NK-92 treated with Interleukin-12 subunit alpha and Interleukin-12 subunit beta, amount 100 ng/mL, for 24 hours (cell line): ENCODE results near the gene OSBPL5.

Experiments used
- DNase-seq: peaks from one replicate; lab custom pipeline; 2025; lab: John Stamatoyannopoulos, UW

OSBPL5 gene

DNA sequence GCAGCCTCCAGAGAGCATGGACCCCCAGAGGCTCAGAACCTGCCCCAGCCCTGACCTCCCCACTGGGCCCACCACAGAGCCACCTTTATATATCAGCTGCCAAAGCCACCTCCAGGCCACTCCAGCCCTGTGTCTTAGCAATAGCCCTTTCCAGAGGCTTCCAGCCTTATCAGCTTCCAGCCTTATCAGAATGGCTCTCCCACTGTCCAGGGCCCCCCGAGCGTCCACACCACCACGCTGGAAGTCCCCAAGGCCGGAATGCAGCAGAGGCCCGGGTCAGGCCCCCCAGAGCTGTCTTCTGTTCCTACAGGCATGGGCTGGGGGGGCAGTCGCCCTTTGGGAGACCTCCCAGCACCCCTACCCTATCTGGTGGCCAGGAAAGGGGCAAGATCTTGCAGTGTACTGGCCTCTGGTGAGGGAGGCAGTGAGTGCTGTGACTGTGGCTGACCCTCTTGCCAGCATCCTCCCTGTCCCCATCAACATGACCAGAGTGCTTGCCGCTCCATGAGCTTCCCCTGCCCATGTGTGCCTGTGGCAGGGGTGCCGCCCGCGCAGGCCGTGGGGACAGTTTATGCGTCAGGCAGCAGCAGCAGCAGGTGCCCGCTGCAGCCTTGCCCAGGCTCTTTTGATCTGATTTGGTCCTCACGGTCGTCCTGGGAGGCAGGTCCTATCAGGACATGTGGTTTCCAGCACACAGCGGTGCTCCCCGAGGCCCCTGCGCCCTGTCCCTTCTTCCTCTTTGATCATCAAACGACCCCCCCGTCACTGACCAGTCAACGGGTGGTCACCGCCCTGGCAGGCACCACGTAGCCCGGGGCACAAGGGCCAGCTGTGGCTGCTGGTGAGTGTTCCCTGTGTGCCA, 15.9 kb downstream of the OSBPL5 start:
- no peak for DNase-seq

DNA sequence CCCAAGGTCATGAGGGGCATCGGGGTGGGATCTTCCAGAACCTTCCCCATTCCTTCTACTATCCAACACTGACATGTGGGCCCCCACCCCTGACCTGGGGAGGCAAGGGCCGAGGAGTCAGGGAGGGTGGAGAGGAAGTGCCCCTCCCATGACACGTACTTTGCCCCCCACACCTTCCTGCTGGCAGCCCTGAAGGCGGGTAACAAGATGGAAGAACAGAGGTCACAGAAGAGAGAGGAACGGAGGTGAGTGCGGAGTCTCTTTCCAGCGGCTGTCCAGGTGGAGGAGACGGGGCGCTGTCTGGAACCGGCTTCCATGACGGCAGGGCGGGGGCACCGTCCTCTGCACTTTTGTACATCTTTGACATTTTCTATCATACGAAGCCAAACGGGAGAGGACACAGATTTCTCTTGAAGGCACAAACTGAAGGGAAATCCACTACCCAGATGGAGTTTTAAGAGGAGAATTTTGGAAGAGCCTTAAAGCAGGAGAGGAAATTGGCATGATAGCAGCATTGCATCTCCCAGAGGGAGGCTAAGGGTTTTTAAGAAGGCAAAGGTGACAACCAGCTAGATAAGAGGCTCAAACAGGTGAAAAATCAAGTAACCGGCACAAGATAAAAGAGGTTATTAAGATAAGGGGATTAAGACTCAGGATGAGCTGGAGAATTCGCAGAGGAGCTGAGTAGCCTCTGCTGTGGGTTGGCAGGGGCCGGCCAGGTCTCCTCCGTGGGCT, 16.7 kb downstream of the OSBPL5 start:
- DNase-seq: no peak

DNA sequence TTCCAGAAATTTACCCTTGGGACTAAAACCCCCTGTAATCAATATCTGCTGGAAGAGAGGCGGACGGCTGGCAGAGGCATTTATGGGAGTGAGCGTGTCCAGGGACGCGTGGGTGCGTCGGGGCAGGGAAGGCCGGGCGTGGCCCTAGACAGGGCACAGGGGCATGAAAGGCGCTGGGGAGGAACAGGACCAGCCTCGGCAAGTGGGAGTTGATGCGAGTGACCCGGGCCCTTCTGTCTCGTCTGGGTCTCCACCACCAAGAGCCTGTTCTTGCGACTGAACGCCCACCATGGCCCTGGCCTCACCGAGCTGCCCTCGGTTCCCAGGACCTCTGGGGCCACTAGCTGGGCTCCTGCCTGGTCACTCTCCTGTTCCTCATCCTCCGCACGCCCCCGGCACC, 17.5 kb downstream of the OSBPL5 start:
- no peak for DNase-seq

DNA sequence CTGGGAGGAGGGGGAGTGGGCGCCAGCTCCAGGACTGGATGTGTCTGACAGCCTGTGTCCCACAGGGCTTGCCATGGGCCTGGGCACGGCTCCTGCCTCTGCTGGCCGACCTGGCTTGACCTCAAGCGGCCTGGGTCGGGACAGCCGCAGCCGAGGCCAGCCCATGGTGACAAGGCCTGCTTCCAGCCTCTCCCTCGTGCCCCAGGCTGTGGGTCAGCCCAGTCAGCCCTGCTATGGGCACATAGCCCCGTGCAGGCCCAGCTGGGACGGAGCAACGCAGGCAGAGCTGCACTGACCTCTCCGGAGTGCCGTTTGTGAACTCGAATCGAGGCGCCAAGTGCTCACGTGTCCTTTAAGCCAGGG, 17.9 kb downstream of the OSBPL5 start:
- DNase-seq: no peak

DNA sequence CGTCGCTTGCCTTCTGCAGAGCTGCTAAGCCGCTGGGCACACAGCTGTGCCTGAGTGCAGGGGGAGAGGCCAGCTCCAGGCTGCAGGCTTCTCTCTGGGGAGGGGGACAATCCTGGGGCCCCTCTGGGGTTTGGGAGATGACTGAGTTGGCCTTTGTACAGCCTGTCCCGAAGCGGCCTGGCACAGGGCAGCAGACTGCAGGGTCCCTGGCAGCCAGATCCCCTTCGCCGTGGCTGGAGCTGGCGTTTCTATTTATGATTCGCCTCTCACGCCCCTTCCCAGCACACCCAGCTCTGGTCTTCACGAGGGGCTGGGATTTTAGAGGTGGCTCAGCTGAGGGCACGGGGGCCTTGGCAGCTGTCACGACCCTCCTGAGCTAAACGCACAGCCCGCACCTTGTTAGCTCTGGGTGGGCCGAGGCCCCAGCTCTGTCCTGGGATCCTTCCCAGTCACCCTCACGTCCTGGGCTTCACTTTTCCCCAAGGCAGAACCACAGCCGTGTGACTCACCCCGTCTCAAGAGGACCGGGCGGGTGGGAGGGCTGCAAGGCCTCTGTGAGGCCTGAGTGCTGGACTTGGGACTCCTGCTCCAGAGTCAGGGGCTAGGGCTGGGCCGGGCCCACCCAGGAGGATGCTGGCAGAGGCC, 18.4 kb downstream of the OSBPL5 start:
- no peak for DNase-seq

DNA sequence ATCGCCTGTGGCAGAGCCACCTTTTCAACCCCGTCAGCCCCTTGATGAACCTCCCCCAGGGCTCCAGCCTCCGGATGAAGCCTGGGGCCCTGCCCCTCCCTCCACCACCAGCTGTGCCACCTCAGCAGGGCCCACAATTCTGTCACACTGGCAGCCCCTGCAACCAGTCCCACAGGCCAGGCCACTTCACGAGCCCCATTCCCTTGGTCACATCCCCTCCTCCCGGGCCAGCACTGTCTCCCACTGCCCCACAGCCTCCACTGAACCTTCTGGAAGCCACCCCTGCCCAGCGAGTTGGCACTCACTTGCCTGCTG, 19.9 kb downstream of the OSBPL5 start:
- DNase-seq: no peak

DNA sequence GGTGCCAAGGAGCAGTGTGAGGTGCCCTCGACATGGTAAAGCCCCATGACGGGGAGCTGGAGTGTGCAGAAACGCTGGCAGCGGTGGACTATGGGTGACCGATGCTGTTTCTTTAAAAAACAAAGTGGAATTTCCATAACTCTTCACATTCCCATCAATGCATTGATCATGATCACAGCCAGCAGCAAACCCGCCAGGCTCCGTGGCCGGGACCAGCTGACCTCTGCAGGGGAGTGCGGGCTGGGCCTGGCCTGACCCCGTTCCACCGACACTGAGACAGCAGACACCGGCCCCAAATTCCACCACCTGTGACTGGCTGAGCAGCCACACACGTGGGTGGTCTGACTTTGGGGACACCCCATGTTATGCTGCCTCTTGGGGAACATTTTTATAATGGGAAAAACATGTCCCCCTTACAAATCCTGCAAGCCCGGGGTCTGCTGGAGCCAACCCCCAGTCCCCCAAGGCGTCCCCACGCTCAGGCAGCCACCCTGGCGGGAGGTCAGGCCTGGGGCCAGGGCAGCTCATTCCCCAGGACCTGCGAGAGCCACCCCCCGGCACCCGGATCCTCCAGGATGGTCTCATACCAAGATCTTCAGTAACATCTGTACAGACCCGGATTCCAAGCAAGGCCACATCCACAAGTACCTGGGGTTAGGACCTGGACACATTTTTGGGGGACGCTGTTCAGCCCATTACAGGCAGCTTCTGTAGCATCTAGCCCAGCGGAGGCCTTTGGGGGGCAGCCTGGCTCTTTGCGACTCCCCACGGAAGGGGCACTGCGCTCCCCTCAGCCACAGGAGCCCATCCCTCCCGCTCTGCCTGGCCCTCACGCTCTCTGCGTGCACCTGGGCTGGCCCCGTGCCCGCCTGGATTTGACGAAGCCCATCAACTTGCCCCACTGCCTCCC, 20.6 kb downstream of the OSBPL5 start:
- no peak for DNase-seq

DNA sequence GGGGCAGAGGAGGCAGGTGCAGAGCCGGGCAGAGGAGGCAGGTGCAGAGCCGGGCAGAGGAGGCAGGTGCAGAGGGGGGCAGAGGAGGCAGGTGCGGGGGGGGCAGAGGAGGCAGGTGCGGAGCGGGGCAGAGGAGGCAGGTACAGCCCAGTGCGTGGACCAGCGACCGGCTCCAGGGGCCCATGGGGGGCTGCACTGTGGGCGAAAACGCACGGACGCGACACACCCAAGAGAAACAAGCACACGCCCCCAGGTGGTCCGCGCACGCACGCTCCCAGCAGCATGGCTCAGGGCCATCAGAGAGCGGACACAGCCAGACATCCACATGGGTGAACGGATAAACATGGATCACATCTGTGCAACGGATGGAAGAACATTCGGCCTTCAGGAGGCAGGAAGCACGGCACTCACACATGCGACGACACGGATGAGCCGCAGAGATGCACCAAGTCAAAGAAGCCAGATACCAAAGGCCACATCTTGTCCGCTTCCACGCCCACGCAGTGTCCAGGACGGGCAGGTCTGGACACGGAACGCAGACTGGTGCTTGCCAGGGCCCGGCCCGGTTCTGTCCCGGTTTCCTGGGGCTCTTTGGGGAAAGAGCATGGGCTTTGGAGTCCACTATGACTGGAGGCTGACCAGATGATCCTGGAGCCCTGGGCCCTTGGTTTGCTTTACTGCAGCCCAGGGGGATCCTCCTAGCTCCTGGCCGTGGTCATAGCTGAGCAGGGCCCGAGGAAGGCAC, 21.8 kb downstream of the OSBPL5 start:
- no peak for DNase-seq

DNA sequence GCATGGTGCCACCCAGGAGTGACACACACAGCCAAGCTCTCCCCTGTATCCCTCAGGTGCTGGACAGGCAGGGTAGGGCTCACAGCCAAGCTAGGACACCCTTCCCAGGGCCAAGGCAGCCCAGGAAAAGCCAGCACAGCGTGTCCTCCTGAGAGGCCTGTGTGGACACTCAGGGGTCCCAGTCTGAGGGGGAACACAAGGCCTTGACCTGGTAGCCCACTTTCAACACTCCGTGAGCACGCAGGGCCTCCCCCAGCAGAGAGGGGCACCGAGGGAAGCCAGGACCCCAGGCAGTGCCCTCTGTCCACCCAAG, 24.9 kb downstream of the OSBPL5 start:
- DNase-seq: no peak

DNA sequence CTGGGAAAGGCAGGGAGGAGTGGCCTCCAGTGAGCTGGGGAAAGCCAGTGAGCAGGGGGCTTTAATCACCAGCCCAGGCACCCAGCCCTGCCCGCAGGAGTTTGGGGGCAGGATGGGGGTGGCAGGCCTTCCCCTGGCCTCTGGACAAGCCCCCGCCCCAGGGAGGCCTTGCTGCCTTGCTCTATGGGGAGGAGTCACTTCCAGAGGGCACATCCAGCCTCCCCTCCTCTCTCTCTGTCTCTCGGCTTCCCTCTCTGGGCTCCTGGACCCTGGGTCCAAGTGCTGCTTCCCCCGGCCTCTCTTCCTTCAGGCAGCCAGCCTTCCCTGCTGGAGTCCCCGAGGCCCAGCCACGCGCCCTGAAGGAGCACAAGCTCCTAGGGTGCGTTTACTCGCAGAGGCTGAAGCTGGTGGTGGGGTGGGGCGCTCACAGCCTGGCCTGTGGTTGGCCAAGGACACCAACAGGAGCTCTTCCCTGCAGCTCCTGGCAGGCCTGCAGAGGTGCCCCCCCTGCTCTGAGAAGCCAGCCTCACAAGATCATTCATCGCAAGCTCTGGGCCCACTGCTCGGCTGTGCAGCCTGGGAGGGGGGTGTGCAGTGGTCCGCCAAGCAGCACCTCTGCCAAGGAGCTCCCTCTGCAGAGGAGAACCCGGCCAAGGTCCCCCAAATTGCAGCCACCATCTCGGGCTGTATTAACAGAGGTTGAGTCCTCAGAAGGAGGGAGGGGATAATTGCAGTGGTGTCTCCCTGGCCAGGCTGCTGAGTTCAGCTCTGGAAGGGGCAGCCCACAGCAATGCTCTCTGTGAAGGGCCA, 25.4 kb downstream of the OSBPL5 start:
- DNase-seq: no peak

DNA sequence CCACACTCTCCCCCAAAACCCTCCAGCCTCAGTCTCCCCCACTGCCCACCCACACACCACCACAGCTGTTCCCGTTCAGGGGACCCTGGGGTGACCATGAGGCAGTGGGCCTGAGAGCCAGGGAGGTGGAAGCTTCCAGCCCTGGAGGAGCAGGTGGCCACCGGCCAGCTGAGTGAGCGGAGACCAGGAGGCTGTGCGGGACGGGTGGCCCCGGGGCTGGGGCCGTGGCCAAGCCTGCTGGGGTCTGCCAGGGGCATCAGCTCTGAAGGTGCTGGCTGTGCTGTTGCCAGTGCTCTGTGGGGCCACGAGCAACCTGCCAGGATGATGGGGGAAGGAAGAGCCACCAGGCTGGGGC, 26.0 kb downstream of the OSBPL5 start:
- DNase-seq: no peak

DNA sequence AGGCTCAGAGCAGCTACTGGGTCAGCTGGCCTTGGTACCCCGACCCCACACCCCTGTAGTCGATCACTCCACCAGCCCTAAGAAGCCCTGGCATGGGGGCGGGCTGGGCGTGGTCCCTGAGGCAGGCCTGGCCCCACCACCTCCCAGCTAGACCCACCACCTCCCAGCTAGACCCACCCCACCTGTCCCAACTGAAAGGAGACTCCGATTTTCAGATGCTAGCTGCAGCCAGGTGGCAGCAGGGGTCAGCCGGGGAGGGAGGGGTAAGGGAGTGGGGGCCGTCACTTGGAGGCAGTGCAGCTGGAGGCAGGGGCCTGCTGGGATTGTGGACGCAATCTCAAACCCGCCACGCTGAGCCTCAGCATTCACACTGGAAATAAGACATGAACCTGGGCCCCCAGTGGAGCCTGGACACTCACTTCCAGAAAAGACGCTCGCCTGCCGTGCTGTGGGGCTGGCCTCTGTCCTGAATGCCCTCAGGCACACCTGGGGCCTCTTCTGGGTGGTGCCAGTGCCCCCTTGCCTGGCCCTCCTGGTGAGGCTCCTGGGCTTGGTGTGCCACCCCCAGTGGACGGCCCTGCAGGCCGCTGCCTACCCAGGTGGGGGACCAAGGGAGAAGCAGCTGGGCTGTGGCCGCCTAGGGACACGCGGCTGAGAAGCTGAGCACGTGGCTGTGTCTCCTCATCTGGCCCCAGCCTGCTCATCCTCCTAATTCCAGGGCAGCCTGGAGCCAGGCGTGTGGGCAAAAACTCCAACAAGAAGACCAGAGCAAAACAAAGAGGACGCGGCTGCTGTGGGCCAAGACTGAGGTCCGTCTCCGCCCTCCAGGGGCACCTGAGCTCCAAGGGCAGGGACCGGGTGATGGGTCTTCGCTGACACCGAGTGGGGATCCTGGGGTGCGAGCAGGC, 26.7 kb downstream of the OSBPL5 start:
- DNase-seq: no peak

DNA sequence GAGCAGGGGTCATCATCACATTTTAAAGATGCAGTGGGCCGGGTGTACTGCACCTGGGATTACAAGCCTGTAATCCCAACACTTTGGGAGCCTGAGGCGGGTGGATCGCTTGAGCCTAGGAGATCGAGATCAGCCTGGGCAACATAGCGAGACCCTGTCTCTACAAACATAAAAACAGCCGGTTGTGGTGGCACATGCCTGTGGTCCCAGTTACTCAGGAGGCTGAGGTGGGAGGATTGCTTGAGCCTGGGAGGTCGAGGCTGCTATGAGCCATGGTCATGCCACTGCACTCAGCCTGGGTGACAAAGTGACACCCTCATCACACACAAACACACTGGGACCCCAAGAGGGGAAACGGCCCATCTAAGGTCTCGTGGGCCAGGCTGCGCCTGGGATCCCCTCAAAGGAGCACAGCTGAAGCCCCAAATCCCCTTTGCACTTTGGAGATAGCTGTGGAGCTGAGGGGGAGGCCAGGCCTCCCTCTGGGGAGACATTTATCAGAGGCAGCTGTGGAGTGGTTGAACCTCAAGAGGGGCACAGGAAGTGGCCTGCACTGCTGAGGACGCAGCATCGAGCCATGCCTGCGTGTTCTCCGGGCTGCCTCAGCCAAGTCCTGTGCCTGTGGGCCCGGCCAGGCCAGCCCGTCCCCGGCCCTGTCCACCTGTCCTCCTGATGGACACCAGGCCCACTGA, 27.5 kb downstream of the OSBPL5 start:
- DNase-seq: no peak

DNA sequence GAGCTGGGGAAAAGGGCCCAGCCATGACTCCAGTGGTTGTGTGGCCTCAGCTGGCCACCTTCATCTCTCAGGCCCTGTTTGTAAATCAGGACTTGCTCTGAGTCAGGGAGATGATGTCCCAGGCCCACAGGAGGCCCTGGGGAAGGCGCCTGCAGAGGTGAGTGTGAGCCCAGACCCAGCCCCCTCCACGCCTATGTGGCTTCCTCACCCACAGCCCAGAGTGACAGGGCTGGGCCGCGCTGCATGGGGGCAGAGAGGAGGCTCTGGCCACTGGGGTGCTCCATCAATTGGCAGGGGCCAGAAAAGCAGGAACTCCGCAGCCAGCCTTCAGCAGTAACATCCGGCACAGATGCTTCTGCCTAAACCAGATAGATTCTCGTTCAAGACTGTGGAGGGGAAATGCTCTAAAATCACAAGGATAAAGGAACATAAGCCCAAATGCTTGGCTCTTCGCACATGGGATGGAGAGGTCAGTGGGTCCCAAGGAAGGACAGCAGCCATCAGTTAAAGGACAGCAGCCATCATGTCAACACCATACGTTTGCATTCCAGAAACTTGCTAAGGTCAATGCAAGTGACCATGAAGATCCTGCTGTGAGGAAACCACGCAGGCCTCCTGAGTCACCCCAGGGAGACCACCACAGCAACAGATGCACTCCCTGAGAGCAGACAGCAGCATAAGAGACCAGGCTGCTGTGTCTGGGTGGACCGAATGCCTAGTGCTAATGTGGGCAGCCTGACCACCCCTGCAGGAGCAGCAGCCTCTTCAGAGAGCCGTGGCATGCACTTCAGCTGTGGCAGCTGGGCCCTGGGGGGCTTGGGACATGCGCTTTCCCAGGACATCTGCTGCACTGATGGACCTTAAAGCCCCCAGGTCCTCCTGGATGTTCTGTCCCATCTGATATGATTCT, 28.3 kb downstream of the OSBPL5 start:
- DNase-seq: peak; percentile 79

DNA sequence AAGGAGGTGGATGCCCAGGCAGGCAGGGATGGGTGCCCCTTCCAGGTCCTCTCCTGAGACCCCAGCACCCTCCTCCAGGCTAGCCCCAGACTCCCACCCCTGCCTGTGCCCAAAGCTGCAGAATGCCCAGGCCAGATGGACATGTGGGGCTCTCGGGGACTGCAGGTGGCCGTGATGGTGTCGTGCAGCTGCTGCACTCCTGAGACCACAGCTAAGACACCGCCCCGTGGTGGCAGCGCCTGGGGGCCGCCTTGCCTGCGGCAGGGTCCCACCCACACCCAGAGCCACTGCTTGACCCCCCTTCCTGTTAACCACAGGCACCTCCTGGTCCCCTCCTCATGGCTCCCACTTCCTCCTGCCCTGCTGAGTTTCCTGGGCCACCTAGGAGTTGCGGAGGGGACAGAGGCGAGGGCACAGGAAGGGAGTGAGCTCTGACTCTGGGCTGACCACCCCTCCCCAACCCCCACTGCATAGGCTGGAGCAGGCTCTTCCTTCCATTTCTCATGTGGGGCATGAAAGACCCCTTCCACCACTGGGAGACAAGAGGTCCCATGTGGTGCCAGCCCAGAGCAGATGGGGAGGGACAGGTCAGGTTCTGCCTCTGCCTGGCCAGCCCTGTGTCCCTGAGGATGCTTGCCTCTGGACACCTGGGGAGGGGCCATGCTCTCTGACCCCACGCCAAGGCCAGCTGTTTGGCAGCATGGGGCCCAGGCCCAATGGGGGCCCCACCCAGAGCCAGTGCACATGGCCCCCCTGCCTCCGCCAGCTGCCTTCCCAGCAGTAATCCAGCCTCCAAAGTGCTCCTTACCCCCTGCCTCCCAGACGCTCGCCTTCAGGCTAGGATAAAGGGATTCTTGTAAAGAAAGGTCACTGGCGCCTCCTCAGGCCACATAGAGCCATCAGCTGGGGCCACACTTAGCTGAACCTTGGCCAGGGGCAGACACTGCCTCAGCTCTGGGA, 29.3 kb downstream of the OSBPL5 start:
- peak; percentile 83 for DNase-seq

DNA sequence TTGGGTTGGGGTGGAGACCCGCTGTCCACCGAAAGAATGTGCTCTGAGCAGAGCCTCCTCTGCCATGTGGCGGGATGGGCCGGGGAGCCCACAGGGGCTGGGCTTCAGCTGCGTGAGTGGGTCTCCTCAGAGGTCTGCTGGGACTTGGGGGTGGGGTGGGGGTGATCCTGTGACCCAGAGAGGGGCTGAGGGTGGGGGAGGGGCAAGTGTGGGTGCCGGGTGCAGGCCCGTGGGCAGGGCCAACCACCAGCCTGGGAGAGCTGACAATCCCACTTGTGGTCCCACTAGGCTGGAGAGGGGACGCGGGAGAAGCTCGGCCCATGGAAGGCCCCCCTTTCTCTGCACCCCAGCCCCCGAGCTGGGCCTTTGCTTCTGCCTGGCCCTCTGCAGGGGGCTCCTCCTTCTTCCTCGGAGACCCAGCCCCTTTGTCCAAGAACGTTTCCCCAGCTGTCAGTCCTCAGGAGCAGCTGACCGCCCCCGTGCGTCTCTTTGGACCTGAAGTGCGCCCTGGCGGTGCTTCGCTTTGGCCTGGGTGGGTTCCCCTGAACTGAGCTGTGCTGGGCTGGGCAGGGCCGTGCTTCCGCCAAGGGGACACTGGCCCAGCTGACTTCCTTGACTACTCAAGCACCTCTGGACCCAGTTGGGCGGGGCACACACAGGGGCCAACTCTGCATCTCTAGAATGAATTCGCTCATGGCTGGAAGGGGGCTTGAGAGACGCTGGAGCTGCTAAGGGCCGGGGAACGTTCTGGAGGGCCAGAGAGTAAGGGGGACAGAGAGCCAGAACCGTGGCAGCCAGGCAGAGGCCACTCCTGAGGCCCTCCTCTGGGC, 30.2 kb downstream of the OSBPL5 start:
- DNase-seq: no peak
